Psoas muscle (tissue), 8 donors: ENCODE results near the gene CYP17A1. TPM values are rescaled to one million over a fixed set of nuclear protein-coding genes. Genes with fewer than 3 reads are reported as not detected.

Source experiments
- ATAC-seq, 4 donors: fragments of 200-7000 bp; cut with Tn5 transposase; one replicate each; pipeline ENCODE4 v1.9.1; 2020; ENCODE audit warnings: moderate library complexity in 3 of 4, mild to moderate bottlenecking in 2 of 4
- DNase-seq, 2 donors: peaks; one replicate each; pipeline ENCODE4 v3.0.0-alpha.2; 2020
- H3K27ac ChIP-seq: fragments of 200-600 bp; one replicate; pipeline ENCODE4 v1.8.0; 2022
- H3K27me3 ChIP-seq, 3 donors: fragments of 200-600 bp in 1 of 3; one replicate each; pipeline versions ENCODE4 v1.6.1 to v1.8.0; 2013 to 2022; ENCODE audit warnings: low read length in 2 of 3, mild to moderate bottlenecking in 2 of 3, moderate library complexity in 1 of 3; ENCODE audit not compliant: insufficient read depth in 3 of 3
- H3K36me3 ChIP-seq, 2 donors: fragments of 200-600 bp in 1 of 2; one replicate each; pipeline versions ENCODE4 v1.6.1 to v1.8.0; 2013 to 2022; ENCODE audit warnings: low read depth in 1 of 2, mild to moderate bottlenecking in 1 of 2, moderate library complexity in 1 of 2; ENCODE audit not compliant: insufficient read depth in 1 of 2
- H3K4me1 ChIP-seq: fragments of 200-600 bp; one replicate; pipeline ENCODE4 v1.8.0; 2022
- H3K4me3 ChIP-seq: fragments of 200-600 bp; one replicate; pipeline ENCODE4 v1.8.0; 2022; ENCODE audit warnings: mild to moderate bottlenecking
- H3K9me3 ChIP-seq: fragments of 200-600 bp; one replicate; pipeline ENCODE4 v1.8.0; 2022
- WGBS, 3 donors: extraction: QIAGEN DNeasy Blood & Tissue Kit; methylation state at CpG; one replicate each; pipeline versions ENCODE4 v1.1.6 to v1.1.7; 2013; 5-methylcytosine and 5-hydroxymethylcytosine counted together
- intact Hi-C, 2 donors: fragments of 100-400 bp; cut with DNase I; formaldehyde crosslinking; loops; one replicate each; pipeline versions ENCODE4 v1.11.0 to v1.14.2; 2022
- polyA plus RNA-seq, 3 donors: library from polyadenylated mRNA; stranded (reverse); fragments of 200-250 nt; gene quantifications; one replicate each; pipeline ENCODE4 v1.2.3, GENCODE V29; 2013
- total RNA-seq, 4 donors: library from RNA; stranded (reverse); fragmentation: NEBNext Ultra II Directional in 2 of 4; extraction: Animal tissue kit (Norgen Biotek cat#: 25700) in 2 of 4; gene quantifications; one replicate each; pipeline versions ENCODE4 v1.2.1 to v1.2.4, GENCODE V29; 2021 to 2023
- TF ChIP-seq, protein P1 (sequence below): fragments of 200-600 bp; IDR thresholded peaks from one replicate; pipeline ENCODE4 v1.8.0; 2022; ENCODE audit warnings: antibody characterized with exemption
- donor health status: healthy with polysubstance abuse.
- donor health status: DM: no; HTN: no; CAD: no; lungs with moderate emphysema.
- donor health status: Bipolar disorder and iron deficiency.
- donor health status: healthy.
- donor health status: DM: yes; HTN: yes; CAD: no.
- donor health status: DM: no; HTN: no; CAD: no.
- donor health status: DM: no; HTN: no; CAD: no.
- donor health status: DM: yes; HTN: yes; CAD: no.

The CYP17A1 gene
- total and polyA plus RNA-seq, 7 donors: 0.03 to 21.1 (median 0.21) TPM; not detected in 1

DNA sequence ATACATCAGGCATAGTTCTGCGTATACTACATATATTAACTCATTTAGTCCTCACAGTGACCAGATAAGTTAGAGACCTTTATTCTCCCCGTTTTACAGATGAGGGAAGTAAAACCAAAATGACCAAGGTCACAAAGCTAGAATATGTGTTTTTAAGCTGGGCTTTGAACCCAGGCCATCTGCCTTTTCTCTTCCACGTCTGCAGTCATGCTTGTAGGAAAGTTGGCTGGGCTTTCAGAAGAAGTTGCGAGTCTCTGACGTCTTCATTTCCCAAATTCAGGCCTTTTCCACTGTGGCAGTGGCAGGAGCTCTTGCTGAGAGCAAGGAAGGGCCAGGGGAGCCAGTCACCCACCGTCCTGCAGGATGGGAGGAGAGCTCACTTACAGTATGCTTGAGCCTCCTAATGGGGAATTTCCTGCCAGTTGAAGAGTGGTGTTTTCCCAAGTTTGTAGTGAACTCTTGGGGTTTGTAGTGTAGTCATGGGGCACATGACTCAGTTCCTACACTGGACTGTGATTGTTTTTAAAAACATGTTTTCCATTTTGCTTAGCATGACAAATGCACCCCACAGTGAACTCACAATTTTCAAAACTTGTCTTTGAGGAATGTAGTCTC lies 34.2 kb downstream of the CYP17A1 start:
- 43 to 45% (median 43%) methylated on average over 6 of the region's 6 CpGs for WGBS, 3 donors
- Histone ChIP-seq H3K36me3 (peaks cover 5 to 56% of the 10 kb centered on the region in 2 donors), H3K27ac (peak overlapping the region; percentile 64), H3K27me3 (no peaks in the 10 kb centered on the region), H3K4me1 (peaks cover 65% of the 10 kb centered on the region), H3K9me3 (no peaks in the 10 kb centered on the region), H3K4me3 (no peak overlapping the region)
- ATAC-seq (no peak), DNase-seq (peak; percentile 49 to 66)
- TF ChIP-seq, protein P1, sequence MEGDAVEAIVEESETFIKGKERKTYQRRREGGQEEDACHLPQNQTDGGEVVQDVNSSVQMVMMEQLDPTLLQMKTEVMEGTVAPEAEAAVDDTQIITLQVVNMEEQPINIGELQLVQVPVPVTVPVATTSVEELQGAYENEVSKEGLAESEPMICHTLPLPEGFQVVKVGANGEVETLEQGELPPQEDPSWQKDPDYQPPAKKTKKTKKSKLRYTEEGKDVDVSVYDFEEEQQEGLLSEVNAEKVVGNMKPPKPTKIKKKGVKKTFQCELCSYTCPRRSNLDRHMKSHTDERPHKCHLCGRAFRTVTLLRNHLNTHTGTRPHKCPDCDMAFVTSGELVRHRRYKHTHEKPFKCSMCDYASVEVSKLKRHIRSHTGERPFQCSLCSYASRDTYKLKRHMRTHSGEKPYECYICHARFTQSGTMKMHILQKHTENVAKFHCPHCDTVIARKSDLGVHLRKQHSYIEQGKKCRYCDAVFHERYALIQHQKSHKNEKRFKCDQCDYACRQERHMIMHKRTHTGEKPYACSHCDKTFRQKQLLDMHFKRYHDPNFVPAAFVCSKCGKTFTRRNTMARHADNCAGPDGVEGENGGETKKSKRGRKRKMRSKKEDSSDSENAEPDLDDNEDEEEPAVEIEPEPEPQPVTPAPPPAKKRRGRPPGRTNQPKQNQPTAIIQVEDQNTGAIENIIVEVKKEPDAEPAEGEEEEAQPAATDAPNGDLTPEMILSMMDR: no peak
- intact Hi-C loops: loop anchor here in 1 of 2 donors (5.0 kb wide), 1 partner anchor 61 kb away; the partner anchor contains the start of gene WBP1L

DNA sequence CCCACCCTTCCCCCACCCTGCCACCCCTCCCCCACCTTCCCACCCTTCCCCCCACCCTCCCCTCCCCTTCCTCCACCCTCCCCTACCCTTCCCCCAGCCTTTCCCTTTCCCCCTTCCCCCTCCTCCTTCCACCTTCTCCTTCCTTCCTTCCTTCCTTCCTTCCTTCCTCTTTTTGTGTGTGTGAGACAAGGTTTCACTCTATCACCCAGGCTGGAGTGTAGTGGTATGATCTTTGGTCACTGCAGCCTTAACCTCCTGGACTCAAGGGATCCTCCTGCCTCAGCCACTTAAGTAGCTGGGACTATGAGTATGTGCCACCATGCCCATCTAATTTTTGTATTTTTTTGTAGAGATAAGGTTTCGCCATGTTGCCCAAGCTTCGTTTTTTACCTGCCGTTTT lies 35.2 kb downstream of the CYP17A1 start:
- Histone ChIP-seq H3K36me3 (peaks cover 6 to 52% of the 10 kb centered on the region in 2 donors), H3K4me1 (peaks cover 76% of the 10 kb centered on the region), H3K27me3 (no peaks in the 10 kb centered on the region), H3K4me3 (no peak overlapping the region), H3K9me3 (no peaks in the 10 kb centered on the region), H3K27ac (peak overlapping the region; percentile 64)
- TF ChIP-seq, protein P1: no peak
- 67 to 82% (median 75%) methylated on average over 3 of the region's 3 CpGs for WGBS, 3 donors
- intact Hi-C loops: loop anchor here in 1 of 2 donors (5.0 kb wide), 1 partner anchor 60 kb away; the partner anchor contains the start of gene WBP1L
- no peak for ATAC-seq
- DNase-seq: no peak

DNA sequence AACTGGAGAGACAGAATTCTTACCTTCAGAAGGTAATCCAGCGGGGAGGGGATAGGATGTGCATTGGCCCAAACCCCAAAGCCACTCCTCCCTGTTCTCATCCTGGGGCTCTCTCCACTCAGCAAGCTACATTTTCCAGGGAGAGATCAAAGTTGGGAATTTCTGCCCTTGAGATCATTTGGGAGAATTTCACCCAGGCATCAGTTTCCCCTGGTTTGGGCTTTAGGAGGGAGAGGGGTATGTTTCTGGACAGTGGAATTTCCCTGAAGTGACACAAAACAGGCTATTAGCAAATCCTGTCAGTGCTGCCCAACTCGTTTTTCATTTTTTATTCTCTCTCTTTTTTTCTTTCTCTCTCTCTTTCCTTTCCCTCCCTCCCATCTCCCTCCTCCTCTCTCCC lies 35.7 kb downstream of the CYP17A1 start:
- Histone ChIP-seq H3K36me3 (peaks cover 6 to 48% of the 10 kb centered on the region in 2 donors), H3K27me3 (no peaks in the 10 kb centered on the region), H3K4me3 (no peak overlapping the region), H3K4me1 (peaks cover 76% of the 10 kb centered on the region), H3K9me3 (no peaks in the 10 kb centered on the region), H3K27ac (peak overlapping the region; percentile 87)
- TF ChIP-seq, protein P1: no peak
- intact Hi-C loops: loop anchor here in 1 of 2 donors (5.0 kb wide), 1 partner anchor 59 kb away; the partner anchor contains the start of gene WBP1L
- ATAC-seq (no peak), DNase-seq (no peak)
- 49 to 72% (median 61%) methylated on average over 2 of the region's 2 CpGs for WGBS, 3 donors

DNA sequence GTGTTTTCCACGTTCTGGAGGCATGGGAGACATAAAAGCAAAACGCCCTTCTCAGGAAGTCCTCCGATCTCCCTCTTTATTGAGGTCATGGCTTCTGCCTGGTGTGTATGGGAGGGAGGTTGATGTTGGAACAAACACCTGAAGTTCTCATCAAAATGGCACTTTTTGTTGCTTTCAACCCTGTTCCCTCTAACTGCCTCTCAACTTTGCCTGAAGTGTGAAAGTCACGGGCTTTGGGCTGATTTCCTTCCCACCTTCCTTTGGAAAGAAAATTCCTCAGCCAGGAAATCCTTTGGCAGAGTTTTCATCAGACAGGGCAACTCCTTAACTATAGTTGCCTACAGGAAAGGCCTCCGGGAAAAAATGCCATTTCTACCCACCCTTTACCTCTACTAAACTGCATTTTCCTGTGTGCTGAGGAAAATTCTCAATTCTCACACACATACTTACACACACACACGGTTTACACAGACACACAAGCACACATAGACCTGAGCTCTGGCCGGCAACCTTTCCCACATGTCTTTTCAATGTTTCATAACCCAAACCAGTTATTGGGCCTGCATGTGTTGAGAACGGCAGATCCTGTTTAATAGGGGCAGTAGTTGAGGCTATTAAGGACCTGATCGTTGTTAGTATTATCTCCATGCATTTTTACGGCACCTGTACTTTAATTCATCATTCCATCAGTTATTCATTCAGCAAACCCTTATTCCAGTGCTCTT lies 36.4 kb downstream of the CYP17A1 start:
- WGBS, 3 donors: 46 to 58% (median 49%) methylated on average over 10 of the region's 10 CpGs
- Histone ChIP-seq H3K4me3 (peak overlapping the region; percentile 9), H3K4me1 (peaks cover 76% of the 10 kb centered on the region), H3K36me3 (peaks cover 6 to 41% of the 10 kb centered on the region in 2 donors), H3K27me3 (no peaks in the 10 kb centered on the region), H3K27ac (peak overlapping the region; percentile 87), H3K9me3 (no peaks in the 10 kb centered on the region)
- no peak for ATAC-seq
- DNase-seq: no peak
- intact Hi-C loops: loop anchor here in 1 of 2 donors (5.0 kb wide), 1 partner anchor 58 kb away; the partner anchor contains the start of gene WBP1L
- TF ChIP-seq, protein P1: no peak
